SW480 (cell line): ENCODE data around the gene PPP1CA.
"Not testable (repeated sequence)": the region's sequence is repeated elsewhere in the genome, so short reads cannot be mapped to it uniquely, and the experiment has no call there.

Source experiments
- DNase-seq: peaks from one replicate; pipeline ENCODE4 v3.0.0-alpha.2; 2016; ENCODE audit warnings: low spot score

The PPP1CA gene

GRCh38 chr11:67416416-67417335 is 15.0 kb upstream of the PPP1CA start:
- DNase-seq = no peak

GRCh38 chr11:67415501-67416304 is 14.0 kb upstream of the PPP1CA start, which contains the start of gene CARNS1:
TSS of gene CARNS1 (plus strand) at chr11:67415678. CDS start at chr11:67416200, 522 bp downstream.
- DNase-seq = no peak

GRCh38 chr11:67413266-67413849 is 11.7 kb upstream of the PPP1CA start:
- no peak for DNase-seq

DNA sequence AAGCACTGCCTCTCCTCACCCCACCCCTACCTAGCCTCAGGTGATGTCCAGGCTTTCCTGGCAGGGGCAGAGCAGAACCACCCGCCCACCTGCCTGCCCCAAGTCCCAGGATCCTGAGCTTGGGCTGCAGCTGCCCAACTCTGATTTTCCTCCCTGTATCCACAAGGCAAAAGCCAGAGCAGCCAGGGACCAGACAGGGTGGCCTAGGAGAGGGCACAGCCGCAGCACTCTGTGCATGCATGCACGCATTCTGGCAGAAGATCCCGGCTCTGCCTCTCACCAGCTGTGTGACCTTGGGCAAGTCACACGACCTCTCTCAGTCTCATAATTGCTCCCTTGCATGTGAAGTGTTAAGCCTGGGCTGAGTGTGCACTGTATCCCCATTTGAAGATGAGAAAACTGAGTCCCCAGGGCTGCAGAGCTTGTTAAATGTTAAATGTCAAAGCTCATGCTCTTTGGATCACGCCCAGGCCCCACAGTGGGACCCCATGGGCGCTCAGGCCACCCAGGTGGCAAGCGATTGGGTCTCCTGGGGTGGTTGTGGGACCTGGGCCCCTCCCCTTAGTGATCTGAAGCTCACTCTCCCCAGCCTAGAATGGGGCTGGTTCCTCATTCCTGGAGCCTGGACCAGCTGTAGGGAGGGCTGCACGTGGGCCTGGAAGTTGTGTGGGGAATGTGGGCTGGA is 11.0 kb upstream of the PPP1CA start:
- no peak for DNase-seq

- no peak for DNase-seq
Measured at GRCh38 chr11:67411785-67412152, 10.1 kb upstream of the PPP1CA start.

- no peak for DNase-seq
Measured at GRCh38 chr11:67410984-67411784, 9.5 kb upstream of the PPP1CA start.

- DNase-seq = no peak
Measured at GRCh38 chr11:67410369-67410831, 8.7 kb upstream of the PPP1CA start.

- peak; percentile 41 for DNase-seq
Measured at GRCh38 chr11:67409781-67410368, 8.2 kb upstream of the PPP1CA start.

DNA sequence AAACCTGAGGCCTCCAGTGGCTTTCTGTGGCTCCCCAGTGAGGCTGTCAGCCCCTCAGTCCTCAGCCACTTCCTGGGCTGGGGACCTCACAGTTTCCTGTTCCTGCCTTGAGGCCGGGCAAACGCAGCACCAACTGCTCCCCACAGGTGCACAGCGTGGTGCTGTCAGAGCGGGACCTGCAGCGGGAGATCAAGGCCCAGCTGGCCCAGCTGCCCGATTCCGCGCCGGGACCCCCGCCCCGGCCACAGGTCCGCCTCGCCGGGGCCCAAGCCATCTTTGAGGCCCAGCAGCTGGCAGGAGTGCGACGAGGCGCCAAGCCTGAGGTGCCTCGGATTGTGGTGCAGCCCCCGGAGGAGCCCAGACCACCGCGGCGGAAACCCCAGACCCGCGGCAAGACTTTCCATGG is 7.6 kb upstream of the PPP1CA start:
- no peak for DNase-seq

GRCh38 chr11:67408437-67409200 is 7.0 kb upstream of the PPP1CA start:
- no peak for DNase-seq

DNA sequence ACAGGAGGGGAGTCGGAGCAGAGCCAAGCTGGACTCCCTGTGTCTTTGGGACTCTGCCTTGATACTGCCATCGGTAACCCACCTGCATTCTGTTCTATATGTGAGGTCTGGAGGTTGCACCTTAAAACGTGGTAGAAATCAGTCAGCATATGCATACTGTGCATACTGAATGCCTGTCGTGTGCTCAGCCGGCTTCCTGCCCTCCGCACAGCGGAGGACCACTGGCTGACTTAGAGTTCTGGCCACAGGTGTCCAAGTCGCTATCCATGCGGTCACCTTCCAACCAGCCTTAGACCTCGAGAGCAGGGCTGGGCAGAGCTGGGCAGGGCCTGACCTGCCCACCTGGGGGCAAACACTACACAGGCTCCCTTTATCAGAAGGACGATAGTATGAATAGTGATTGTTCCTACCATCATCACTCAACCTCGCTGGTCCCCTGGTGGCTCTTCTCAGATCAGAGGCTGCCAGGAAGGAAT is 6.1 kb upstream of the PPP1CA start:
- DNase-seq = no peak

GRCh38 chr11:67406969-67407687 is 5.5 kb upstream of the PPP1CA start:
- no peak for DNase-seq

GRCh38 chr11:67406420-67406968 is 4.8 kb upstream of the PPP1CA start:
- no peak for DNase-seq

- no peak for DNase-seq
Measured at GRCh38 chr11:67405688-67406339, 4.2 kb upstream of the PPP1CA start.

DNA sequence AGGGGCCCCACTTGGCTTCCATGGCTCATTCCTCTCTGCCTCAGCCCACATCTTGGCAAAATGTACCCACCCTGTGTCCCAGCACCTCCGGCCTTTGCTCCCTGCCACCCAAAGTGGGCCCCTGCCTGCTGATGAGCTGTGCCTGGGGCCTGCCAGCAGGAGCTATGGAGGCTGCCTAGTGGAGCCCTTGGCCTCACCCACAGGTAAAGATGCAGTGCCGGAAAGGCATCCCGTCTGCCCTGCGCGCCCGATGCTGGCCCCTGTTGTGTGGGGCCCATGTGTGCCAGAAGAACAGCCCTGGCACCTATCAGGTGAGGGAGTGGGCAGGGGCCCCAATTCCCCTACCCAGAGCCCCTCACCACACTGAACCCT is 3.5 kb upstream of the PPP1CA start:
- DNase-seq = no peak

GRCh38 chr11:67404515-67405195 is 3.0 kb upstream of the PPP1CA start:
- no peak for DNase-seq

- DNase-seq = not testable (repeated sequence)
Measured at GRCh38 chr11:67403085-67403484, 1.4 kb upstream of the PPP1CA start.
